Breast epithelium (tissue), 4 donors: Measurements from ENCODE around the gene CCDC178. TPM values are rescaled to one million over a fixed set of nuclear protein-coding genes. Genes with fewer than 3 reads are reported as not detected.

Experiments
- DNase-seq, 2 donors: peaks; one replicate each; pipeline ENCODE4 v3.0.0-alpha.2; 2019; ENCODE audit warnings: low spot score in 2 of 2
- H3K27ac ChIP-seq, 2 donors: fragments of 200-600 bp; sonication (generic) in 1 of 2; one replicate each; pipeline ENCODE4 v1.5.1; 2016 to 2019; ENCODE audit warnings: mild to moderate bottlenecking in 1 of 2
- H3K27me3 ChIP-seq, 2 donors: fragments of 200-600 bp; sonication (generic) in 1 of 2; one replicate each; pipeline versions ENCODE4 v1.5.1 to v1.6.0; 2017 to 2019; ENCODE audit warnings: control low read depth in 1 of 2, mild to moderate bottlenecking in 1 of 2
- H3K36me3 ChIP-seq: fragments of 200-600 bp; one replicate; pipeline ENCODE4 v1.5.1; 2019
- H3K4me1 ChIP-seq, 2 donors: fragments of 200-600 bp; sonication (generic); one replicate each; pipeline ENCODE4 v1.5.1; 2016 to 2019; ENCODE audit warnings: control low read depth in 1 of 2
- H3K4me3 ChIP-seq, 3 donors: fragments of 200-600 bp; sonication (generic); 1 replicate in 2 of 3; 2 replicates in 1 of 3; pipeline ENCODE4 v1.5.1; 2016 to 2019; ENCODE audit warnings: mild to moderate bottlenecking in 3 of 3, moderate library complexity in 2 of 3
- H3K9me3 ChIP-seq, 2 donors: fragments of 200-600 bp; sonication (generic) in 1 of 2; one replicate each; pipeline ENCODE4 v1.5.1; 2016 to 2019; ENCODE audit warnings: control low read depth in 1 of 2
- CTCF ChIP-seq, 3 donors: fragments of 450-650 bp; IDR thresholded peaks; one replicate each; pipeline ENCODE4 v1.5.1; 2016 to 2017; ENCODE audit warnings: antibody characterized with exemption in 3 of 3, mild to moderate bottlenecking in 3 of 3, moderate library complexity in 3 of 3
- POLR2A ChIP-seq: fragments of 450-650 bp; IDR thresholded peaks from one replicate; pipeline ENCODE4 v1.6.1; 2016; ENCODE audit warnings: antibody characterized with exemption, mild to moderate bottlenecking, moderate library complexity
- POLR2AphosphoS5 ChIP-seq, 3 donors: sonication (generic); formaldehyde crosslinking; IDR thresholded peaks; one replicate each; pipeline ENCODE4 v1.6.1; 2017; ENCODE audit warnings: antibody characterized with exemption in 3 of 3
- intact Hi-C: fragments of 100-400 bp; cut with DNase I; formaldehyde crosslinking; loops from one replicate; pipeline ENCODE4 v1.15.1; 2023; ENCODE audit warnings: low total_unique reads
- total RNA-seq, 3 donors: library from RNA; depleted of rRNA; stranded (reverse); fragments of >200 nt; gene quantifications; one replicate each; pipeline ENCODE4 v1.1.0, GENCODE V29; 2016

Gene CCDC178
- total RNA-seq, 3 donors from 2014 or later: 1.6 to 4.6 (median 3.5) TPM

GRCh38 chr18:33161131-33161530 is 279.4 kb downstream of the CCDC178 start:
- DNase-seq: no peak
- intact Hi-C loops: no loop called here
- no peaks in the 10 kb centered on the region for H3K36me3 ChIP-seq
- H3K4me1 ChIP-seq: no peaks in the 10 kb centered on the region
- no peaks in the 10 kb centered on the region for H3K27me3 ChIP-seq
- H3K27ac ChIP-seq: no peak overlapping the region
- TF ChIP-seq POLR2AphosphoS5 (IDR thresholded peaks at IDR 0.05) (no peak), CTCF (IDR thresholded peaks at IDR 0.05) (no peak), POLR2A (no peak)
- H3K9me3 ChIP-seq: no peaks in the 10 kb centered on the region
- no peak overlapping the region for H3K4me3 ChIP-seq

GRCh38 chr18:33159151-33159550 is 281.4 kb downstream of the CCDC178 start:
- no peaks in the 10 kb centered on the region for H3K27me3 ChIP-seq
- TF ChIP-seq CTCF (IDR thresholded peaks at IDR 0.05): no peak
- TF ChIP-seq POLR2AphosphoS5 (IDR thresholded peaks at IDR 0.05): no peak
- TF ChIP-seq POLR2A: no peak
- no peak overlapping the region for H3K27ac ChIP-seq
- no peak for DNase-seq
- H3K36me3 ChIP-seq: no peaks in the 10 kb centered on the region
- no peak overlapping the region for H3K4me3 ChIP-seq
- intact Hi-C loops: no loop called here
- no peaks in the 10 kb centered on the region for H3K9me3 ChIP-seq
- H3K4me1 ChIP-seq: no peaks in the 10 kb centered on the region

GRCh38 chr18:33157893-33158292 is 282.6 kb downstream of the CCDC178 start:
- intact Hi-C loops: no loop called here
- H3K4me3 ChIP-seq: no peak overlapping the region
- no peak for TF ChIP-seq POLR2A
- TF ChIP-seq POLR2AphosphoS5 (IDR thresholded peaks at IDR 0.05): no peak
- TF ChIP-seq CTCF (IDR thresholded peaks at IDR 0.05): no peak
- H3K9me3 ChIP-seq: no peaks in the 10 kb centered on the region
- no peaks in the 10 kb centered on the region for H3K27me3 ChIP-seq
- H3K36me3 ChIP-seq: no peaks in the 10 kb centered on the region
- H3K27ac ChIP-seq: no peak overlapping the region
- H3K4me1 ChIP-seq: no peaks in the 10 kb centered on the region
- no peak for DNase-seq

GRCh38 chr18:33156906-33157470 is 283.5 kb downstream of the CCDC178 start:
- Histone ChIP-seq H3K9me3 (no peaks in the 10 kb centered on the region), H3K4me3 (no peak overlapping the region), H3K4me1 (no peaks in the 10 kb centered on the region), H3K36me3 (no peaks in the 10 kb centered on the region), H3K27me3 (no peaks in the 10 kb centered on the region), H3K27ac (no peak overlapping the region)
- intact Hi-C loops: no loop called here
- TF ChIP-seq POLR2AphosphoS5 (IDR thresholded peaks at IDR 0.05) (no peak), CTCF (IDR thresholded peaks at IDR 0.05) (no peak), POLR2A (no peak)
- no peak for DNase-seq

- TF ChIP-seq POLR2AphosphoS5 (IDR thresholded peaks at IDR 0.05) (no peak), POLR2A (no peak), CTCF (IDR thresholded peaks at IDR 0.05) (no peak)
- Histone ChIP-seq H3K27ac (no peak overlapping the region), H3K27me3 (no peaks in the 10 kb centered on the region), H3K4me3 (no peak overlapping the region), H3K36me3 (no peaks in the 10 kb centered on the region), H3K4me1 (no peaks in the 10 kb centered on the region), H3K9me3 (no peaks in the 10 kb centered on the region)
- no peak for DNase-seq
- intact Hi-C loops: no loop called here
Measured at GRCh38 chr18:33154049-33154448, 286.5 kb downstream of the CCDC178 start.
